DND-41 (cell line): Measurements from ENCODE around the gene PRPF39.

Experiments used
- ATAC-seq: fragments of 200-7000 bp; cut with Tn5 transposase; 3 replicates; pipeline ENCODE4 v1.9.1; 2021; ENCODE audit warnings: low read depth; ENCODE audit not compliant: insufficient read depth
- DNase-seq: peaks from one replicate; pipeline ENCODE4 v3.0.0-alpha.2; 2020
- H2AFZ ChIP-seq: 2 replicates; pipeline ENCODE4 v1.6.0; 2012; ENCODE audit warnings: low read depth, low read length
- H3K27ac ChIP-seq: 2 replicates; pipeline ENCODE4 v1.5.1; 2012; ENCODE audit warnings: low read length, inconsistent platforms
- H3K27me3 ChIP-seq: fragments of 200-600 bp; sonication (generic); 2 replicates; pipeline ENCODE4 v1.6.0; 2012; ENCODE audit warnings: low read length, mild to moderate bottlenecking, inconsistent platforms; ENCODE audit not compliant: insufficient read depth, poor library complexity
- H3K36me3 ChIP-seq: 2 replicates; pipeline ENCODE4 v1.5.1; 2012; ENCODE audit warnings: low read length, inconsistent platforms; ENCODE audit not compliant: insufficient read depth
- H3K4me1 ChIP-seq: 2 replicates; pipeline ENCODE4 v1.5.1; 2012; ENCODE audit warnings: mild to moderate bottlenecking, low read length; ENCODE audit not compliant: insufficient read depth
- H3K4me2 ChIP-seq: 2 replicates; pipeline ENCODE4 v1.6.0; 2012; ENCODE audit warnings: mild to moderate bottlenecking, moderate library complexity, low read length, inconsistent platforms; ENCODE audit not compliant: insufficient read depth
- H3K4me3 ChIP-seq, 2 experiments: fragments of 200-600 bp in 1 of 2; shearing (Covaris generic) in 1 of 2; 2 replicates each; pipeline ENCODE4 v1.5.1; 2012 to 2016; ENCODE audit warnings: inconsistent platforms in 2 of 2, low read length in 2 of 2, mild to moderate bottlenecking in 2 of 2, low read depth in 1 of 2, moderate library complexity in 1 of 2
- H3K79me2 ChIP-seq: 2 replicates; pipeline ENCODE4 v1.6.0; 2012; ENCODE audit warnings: low read length, inconsistent platforms; ENCODE audit not compliant: insufficient read depth
- H3K9ac ChIP-seq: 2 replicates; pipeline ENCODE4 v1.6.0; 2012; ENCODE audit warnings: low read depth, mild to moderate bottlenecking, inconsistent platforms, low read length, moderate library complexity
- H3K9me3 ChIP-seq: 2 replicates; pipeline ENCODE4 v1.5.1; 2012; ENCODE audit warnings: low read length, moderate library complexity, mild to moderate bottlenecking, inconsistent platforms; ENCODE audit not compliant: insufficient read depth, severe bottlenecking
- H4K20me1 ChIP-seq: 2 replicates; pipeline ENCODE4 v1.6.0; 2012; ENCODE audit warnings: low read length; ENCODE audit not compliant: insufficient read depth
- CTCF ChIP-seq: IDR thresholded peaks from 2 replicates; pipeline ENCODE4 v1.5.1; 2012; ENCODE audit warnings: borderline replicate concordance, low read length, moderate library complexity, mild to moderate bottlenecking; ENCODE audit not compliant: poor library complexity, severe bottlenecking; ENCODE audit errors: extremely low read depth
- EZH2 ChIP-seq: IDR thresholded peaks from 3 replicates; pipeline ENCODE4 v1.6.1; 2012; ENCODE audit warnings: borderline replicate concordance, low read depth, mild to moderate bottlenecking, moderate library complexity, low read length, inconsistent platforms; ENCODE audit not compliant: severe bottlenecking

Gene PRPF39

GRCh38 chr14:45145214-45145613, 61.3 kb downstream of the PRPF39 start:
- ATAC-seq, result no peak
- no peak for TF ChIP-seq CTCF
- TF ChIP-seq EZH2, result no peak
- peaks cover 36% of the 10 kb centered on the region for H3K36me3 ChIP-seq
- no peaks in the 10 kb centered on the region for H3K9me3 ChIP-seq
- no peaks in the 10 kb centered on the region for H3K27me3 ChIP-seq
- H3K79me2 ChIP-seq, result peaks cover 50% of the 10 kb centered on the region
- H3K4me2 ChIP-seq, result no peak overlapping the region
- no peak overlapping the region for H3K4me3 ChIP-seq
- no peaks in the 10 kb centered on the region for H4K20me1 ChIP-seq
- H3K27ac ChIP-seq, result no peak overlapping the region
- no peak for DNase-seq
- no peak overlapping the region for H3K9ac ChIP-seq
- peaks cover 1% of the 10 kb centered on the region; the same call in 1 of the 2 replicates for H3K4me1 ChIP-seq
- H2AFZ ChIP-seq, result no peak overlapping the region

GRCh38 chr14:45149602-45150001, 65.7 kb downstream of the PRPF39 start:
- Histone ChIP-seq H3K4me1 (no peaks in the 10 kb centered on the region), H3K79me2 (peaks cover 16% of the 10 kb centered on the region)
- no peak for ATAC-seq

DNA sequence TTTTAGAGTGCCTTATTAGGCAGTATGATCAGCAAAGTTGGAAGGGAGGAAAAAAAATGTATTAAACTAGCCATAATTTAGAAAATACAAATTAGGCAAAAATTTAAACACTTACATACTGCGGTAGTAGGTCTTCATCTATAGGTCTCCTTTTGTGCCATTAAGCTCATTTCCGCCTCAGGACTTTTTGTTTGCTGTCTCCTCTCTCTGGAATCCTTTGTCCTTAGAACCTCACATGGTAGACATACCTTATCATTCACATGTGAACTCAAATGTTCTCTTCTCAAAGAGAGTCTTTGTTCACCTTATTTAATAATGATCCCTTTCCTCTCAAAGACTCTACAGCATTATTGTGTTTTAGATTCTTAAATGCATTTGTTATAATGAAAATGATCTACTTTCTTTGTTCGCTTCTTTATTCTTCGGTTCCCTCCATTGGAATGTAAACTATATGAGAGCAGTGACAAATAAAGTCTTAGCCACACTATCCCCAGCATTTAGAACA, 66.5 kb downstream of the PRPF39 start:
- Histone ChIP-seq H3K4me3 (no peak overlapping the region), H3K36me3 (peaks cover 28% of the 10 kb centered on the region), H3K4me1 (no peaks in the 10 kb centered on the region), H3K4me2 (no peak overlapping the region), H2AFZ (no peak overlapping the region), H3K9ac (no peak overlapping the region), H3K27ac (no peak overlapping the region), H3K79me2 (peaks cover 8% of the 10 kb centered on the region), H3K9me3 (no peaks in the 10 kb centered on the region), H4K20me1 (no peaks in the 10 kb centered on the region), H3K27me3 (no peaks in the 10 kb centered on the region)
- DNase-seq, result no peak
- TF ChIP-seq CTCF (no peak), EZH2 (no peak)
- no peak for ATAC-seq

More at GRCh38 chr14:45149602-45150001, 65.7 kb downstream of the PRPF39 start:
- Histone ChIP-seq H3K4me3 (no peak overlapping the region), H3K9me3 (no peaks in the 10 kb centered on the region), H3K36me3 (peaks cover 37% of the 10 kb centered on the region), H3K27me3 (no peaks in the 10 kb centered on the region), H3K9ac (no peak overlapping the region), H3K27ac (no peak overlapping the region), H4K20me1 (no peaks in the 10 kb centered on the region), H2AFZ (no peak overlapping the region), H3K4me2 (no peak overlapping the region)
- TF ChIP-seq CTCF, result no peak
- TF ChIP-seq EZH2, result no peak
- no peak for DNase-seq
